ENCODE measurements around the gene UGP2. TPM values are rescaled to one million over a fixed set of nuclear protein-coding genes. Genes with fewer than 3 reads are reported as not detected.
A peak's percentile ranks its signal among the peaks of the same experiment; 100 is the strongest.

Gene UGP2
- total RNA-seq, 1 donor from 2014 or later = 145 TPM

GRCh38 chr2:63840081-63840784 is 1.5 kb upstream of the UGP2 start:
- no peaks in the 10 kb centered on the region for H3K9me3 ChIP-seq
- no peaks in the 10 kb centered on the region for H3K27me3 ChIP-seq
- peak overlapping the region; percentile 93 for H3K4me3 ChIP-seq
- peak overlapping the region; percentile 98 for H3K27ac ChIP-seq
- TF ChIP-seq CTCF (IDR thresholded peaks at IDR 0.05) = peak; percentile 19
- intact Hi-C loops (cut with DNase I) = no loop called here
- peaks cover 34% of the 10 kb centered on the region for H3K4me1 ChIP-seq
- DNase-seq (no peak), ATAC-seq (peak; percentile 2)
- H3K36me3 ChIP-seq = no peaks in the 10 kb centered on the region

- DNase-seq = peak; percentile 99
- TF ChIP-seq CTCF (IDR thresholded peaks at IDR 0.05) = no peak
Measured at GRCh38 chr2:63840785-63841253, 877 bp upstream of the UGP2 start.

GRCh38 chr2:63842149-63843061 is 709 bp downstream of the UGP2 start:
- intact Hi-C loops (cut with DNase I) = no loop called here
- no peak for ATAC-seq
- peak overlapping the region; percentile 98 for H3K27ac ChIP-seq

More at GRCh38 chr2:63840785-63841253, 877 bp upstream of the UGP2 start:
- peak overlapping the region; percentile 98 for H3K27ac ChIP-seq
- intact Hi-C loops (cut with DNase I) = no loop called here
- H3K36me3 ChIP-seq = no peaks in the 10 kb centered on the region
- peak overlapping the region; percentile 93 for H3K4me3 ChIP-seq
- H3K4me1 ChIP-seq = peaks cover 40% of the 10 kb centered on the region
- no peaks in the 10 kb centered on the region for H3K27me3 ChIP-seq
- no peaks in the 10 kb centered on the region for H3K9me3 ChIP-seq
- peak; percentile 96 for ATAC-seq

GRCh38 chr2:63843093-63843492 is 1.4 kb downstream of the UGP2 start:
- DNase-seq (no peak), ATAC-seq (no peak)
- intact Hi-C loops (cut with DNase I) = no loop called here
- Histone ChIP-seq H3K9me3 (no peaks in the 10 kb centered on the region), H3K27ac (peak overlapping the region; percentile 98), H3K4me3 (peak overlapping the region; percentile 93), H3K36me3 (no peaks in the 10 kb centered on the region), H3K4me1 (peaks cover 50% of the 10 kb centered on the region), H3K27me3 (no peaks in the 10 kb centered on the region)
- TF ChIP-seq CTCF (IDR thresholded peaks at IDR 0.05) = no peak

More at GRCh38 chr2:63842149-63843061, 709 bp downstream of the UGP2 start:
- Histone ChIP-seq H3K36me3 (no peaks in the 10 kb centered on the region), H3K27me3 (no peaks in the 10 kb centered on the region), H3K9me3 (no peaks in the 10 kb centered on the region), H3K4me3 (peak overlapping the region; percentile 93), H3K4me1 (peaks cover 50% of the 10 kb centered on the region)
- no peak for TF ChIP-seq CTCF (IDR thresholded peaks at IDR 0.05)
- DNase-seq = peak; percentile 66

- Histone ChIP-seq H3K9me3 (no peaks in the 10 kb centered on the region), H3K4me1 (peaks cover 55% of the 10 kb centered on the region), H3K36me3 (no peaks in the 10 kb centered on the region), H3K27ac (peak overlapping the region; percentile 98), H3K4me3 (peak overlapping the region; percentile 93), H3K27me3 (no peaks in the 10 kb centered on the region)
- ATAC-seq (no peak), DNase-seq (no peak)
- TF ChIP-seq CTCF (IDR thresholded peaks at IDR 0.05) = no peak
- intact Hi-C loops (cut with DNase I) = no loop called here
Measured at GRCh38 chr2:63843791-63844190, 2.1 kb downstream of the UGP2 start.
